Measurements from ENCODE around the gene RIMS3.
A peak's percentile ranks its signal among the peaks of the same experiment; 100 is the strongest.

RIMS3 gene

DNA sequence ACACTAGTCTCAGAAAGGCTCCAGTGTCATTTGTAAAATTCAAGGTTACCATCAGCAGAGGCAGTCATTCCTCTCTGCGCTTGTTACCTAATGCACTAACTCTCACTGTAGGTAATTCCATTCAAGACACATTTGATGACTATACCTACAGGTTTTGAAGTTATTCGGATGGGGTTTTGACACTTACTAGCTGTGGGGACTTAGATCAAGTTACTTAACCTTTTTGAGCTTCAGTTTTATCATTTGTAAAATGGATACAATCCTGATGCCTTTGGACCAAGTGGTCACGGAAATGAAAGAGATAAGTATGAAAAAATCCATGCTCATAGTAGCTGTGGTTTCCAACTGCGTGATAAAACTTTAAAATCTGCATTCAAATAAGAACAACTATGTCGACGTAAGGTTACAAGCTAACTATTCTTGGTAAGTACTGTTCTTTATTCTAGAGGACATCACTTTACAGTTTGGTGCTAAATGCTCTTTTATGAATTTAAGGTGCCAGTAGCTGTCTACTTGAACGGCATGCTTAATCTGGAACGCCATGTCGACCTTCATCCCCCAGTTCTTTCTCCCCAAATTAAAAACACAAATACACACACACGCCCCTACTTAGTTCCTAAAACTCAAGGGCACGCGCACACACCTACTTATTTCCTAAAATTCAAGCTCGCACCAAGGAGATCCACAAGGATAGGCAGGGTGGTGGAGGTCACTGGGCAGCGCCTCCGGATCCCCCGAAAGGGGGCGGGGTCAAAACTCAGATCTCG is 25.5 kb upstream of the RIMS3 start:
- DNase-seq, result no peak

DNA sequence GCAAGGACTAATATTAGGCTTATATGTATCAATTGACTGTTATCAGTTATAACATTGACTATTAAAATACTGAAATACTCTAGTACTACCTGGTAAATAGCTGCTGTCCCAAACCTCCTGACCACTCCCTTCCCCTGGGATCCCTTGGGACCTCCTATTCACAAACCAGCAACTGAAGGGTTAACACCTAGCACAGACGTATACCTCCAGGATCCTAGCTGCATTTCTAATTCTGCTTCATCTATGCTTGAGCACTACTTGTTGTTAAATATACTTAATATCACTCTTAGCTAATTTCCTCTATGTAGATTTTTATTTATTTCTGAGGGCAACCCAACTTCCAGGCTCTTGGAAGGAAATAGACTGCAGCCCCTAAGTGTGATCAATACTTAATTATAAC is 24.3 kb upstream of the RIMS3 start:
- DNase-seq, result no peak

DNA sequence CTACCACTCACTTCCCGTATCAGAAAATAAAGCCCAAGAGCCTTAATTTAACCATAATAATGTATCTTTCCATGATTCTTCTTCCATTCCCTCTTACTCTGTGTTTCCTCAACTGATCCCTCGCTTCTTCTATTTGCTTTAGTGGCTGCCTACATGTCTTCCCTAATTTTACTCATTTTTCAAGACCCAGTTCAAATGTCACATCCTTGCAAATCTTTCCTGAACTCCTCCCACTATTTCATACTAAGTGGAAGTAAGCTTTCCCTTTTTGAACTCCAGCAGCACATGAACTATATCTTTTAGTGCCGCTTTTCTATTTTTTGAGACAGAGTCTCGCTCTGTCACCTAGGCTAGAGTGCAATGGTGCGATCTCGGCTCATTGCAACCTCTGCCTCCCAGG is 22.2 kb upstream of the RIMS3 start:
- DNase-seq, result no peak

DNA sequence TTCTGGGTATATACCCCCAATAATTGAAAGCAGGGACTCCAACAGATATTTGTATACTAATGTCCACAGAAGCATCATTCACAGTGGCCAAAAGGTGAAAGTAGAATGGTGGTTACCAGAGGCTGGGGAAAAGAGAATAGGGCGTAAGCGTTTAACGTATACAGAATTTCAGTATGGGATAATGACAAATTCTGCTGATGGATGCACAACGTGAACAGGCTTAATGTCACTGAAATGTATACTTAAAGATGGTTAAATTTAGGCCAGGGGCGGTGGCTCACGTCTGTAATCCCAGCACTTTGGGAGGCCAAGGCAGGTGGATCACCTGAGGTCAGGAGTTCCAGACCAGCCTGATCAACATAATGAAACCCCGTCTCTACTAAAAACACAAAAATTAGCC is 21.6 kb upstream of the RIMS3 start:
- no peak for DNase-seq

DNA sequence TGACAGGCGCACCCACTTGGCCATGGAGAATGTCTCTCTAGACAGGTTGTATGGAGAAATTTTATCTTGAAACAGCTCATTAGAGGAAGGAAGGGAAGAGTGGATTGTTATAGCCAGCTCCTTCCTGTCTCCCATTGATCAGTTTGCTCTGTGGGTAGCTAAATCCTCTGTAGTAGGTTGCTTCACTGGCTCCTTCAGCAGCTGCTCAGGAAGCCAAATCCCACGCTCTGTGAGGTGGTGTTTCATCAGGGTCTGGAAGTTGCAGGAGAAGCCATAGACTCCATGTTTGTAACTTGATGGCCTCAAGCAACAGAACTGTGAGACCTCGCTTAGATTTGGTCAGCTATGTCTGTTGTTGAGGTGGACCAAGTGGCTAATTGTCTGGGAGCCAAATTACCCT is 19.2 kb upstream of the RIMS3 start:
- no peak for DNase-seq

DNA sequence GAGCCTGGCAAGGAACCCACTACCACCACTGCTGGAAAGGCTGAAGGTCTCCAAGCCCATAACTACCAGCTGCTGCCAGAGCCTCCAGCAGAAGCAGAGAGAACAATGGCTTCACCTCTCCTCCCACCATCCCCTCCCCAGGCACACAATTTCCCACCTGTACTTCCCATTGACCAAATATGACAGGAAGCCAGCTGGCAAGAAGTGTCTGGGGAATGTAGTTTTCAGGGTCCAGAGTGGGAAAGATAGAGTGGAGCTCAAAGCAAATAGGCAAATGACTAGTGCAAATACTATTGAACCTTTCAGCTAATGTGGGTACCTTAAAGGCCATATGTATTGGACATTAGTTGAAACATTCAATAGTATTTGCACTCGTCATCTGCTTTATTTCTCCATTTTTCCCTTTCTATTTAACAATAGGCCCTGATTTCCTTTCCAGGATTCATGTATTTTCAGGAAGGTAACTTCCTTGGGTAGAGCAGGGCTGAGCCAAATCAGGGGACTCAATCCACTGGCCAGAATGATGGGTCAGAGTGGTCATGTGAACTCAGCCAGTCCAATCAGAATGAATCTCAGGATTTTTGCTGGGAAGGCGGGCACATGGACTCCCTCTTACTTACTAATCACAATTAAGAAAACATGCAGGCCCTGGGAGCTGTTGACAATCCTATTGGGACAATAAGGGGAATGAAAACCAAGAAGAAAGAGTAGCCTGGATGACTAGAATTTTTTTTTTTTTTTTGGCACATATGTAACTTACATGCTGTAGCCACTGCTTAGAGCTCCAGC is 13.9 kb upstream of the RIMS3 start:
- DNase-seq, result no peak

DNA sequence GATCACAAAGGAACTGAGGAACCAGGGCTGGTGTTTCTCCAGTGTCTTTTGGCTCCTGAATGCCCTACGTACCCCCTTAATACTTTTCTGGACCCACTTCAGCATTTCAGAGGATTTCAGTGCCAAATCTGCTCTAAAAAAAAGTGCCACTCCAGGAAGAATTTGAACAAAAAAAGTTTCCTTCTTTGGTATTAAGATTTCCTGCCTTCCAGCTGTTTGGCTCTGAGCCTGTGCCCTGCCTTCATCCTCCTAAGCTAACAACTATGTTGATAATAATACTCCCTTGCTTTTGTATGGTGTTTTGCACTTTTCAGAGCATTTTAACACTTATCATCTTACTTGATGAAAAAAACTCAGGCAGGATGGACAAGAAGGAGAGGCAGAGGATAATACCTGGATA is 11.0 kb upstream of the RIMS3 start:
- no peak for DNase-seq

DNA sequence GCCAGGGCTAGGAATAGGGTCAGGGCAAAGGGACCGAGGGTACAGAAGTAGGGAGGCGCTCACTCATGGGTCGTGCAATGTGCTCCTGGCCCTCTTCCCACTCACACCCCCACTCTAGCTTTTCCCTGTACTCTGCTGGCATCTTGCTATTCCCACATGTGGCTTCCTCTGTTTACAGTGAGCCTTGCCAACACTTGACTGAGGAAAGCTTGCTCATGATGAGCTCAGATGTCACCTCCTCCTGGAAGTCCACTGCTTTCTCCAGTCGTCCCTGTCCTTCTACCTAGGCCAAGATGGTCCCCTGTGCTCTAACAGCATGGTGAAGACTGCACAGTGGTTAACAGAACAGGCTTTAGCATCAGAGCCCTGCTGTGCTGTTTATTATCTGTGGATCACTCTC is 8.0 kb upstream of the RIMS3 start:
- no peak for DNase-seq

DNA sequence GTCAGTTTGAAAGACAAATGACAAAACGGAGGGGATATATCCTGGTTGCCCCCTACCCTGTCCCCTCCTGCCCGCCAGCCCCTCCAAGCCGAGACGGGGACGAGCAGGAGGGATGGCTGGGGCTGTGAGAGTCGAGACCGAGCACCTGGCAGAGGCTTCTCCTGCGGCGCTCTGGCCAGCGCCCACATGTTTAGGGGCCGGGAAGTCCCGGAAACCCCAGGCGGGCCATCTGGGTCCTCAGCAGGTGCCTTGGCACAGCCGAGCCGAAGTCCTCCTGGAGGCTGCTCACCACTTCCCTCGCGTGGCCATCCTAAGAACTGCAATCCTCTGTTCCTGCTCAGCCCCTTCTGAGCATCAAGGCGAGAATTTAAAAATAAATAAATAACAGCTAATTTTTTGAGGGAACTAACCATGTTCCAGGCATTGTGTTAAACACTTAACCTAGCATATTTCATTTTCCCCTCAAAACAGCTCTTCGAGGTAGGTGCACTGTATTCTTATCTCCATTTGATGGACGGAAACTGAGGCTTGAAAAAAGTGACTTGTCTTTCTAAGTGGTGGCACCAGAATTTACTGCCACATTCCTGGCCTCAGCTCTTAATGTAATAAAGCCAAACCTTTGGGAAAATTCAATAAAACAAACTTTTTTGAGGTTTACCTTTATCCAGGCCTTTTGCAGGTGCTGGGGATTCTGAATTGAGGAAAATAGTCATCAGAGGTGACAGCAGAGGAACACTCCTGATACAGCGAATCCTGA is 3.5 kb upstream of the RIMS3 start:
- peak; percentile 88 for DNase-seq

DNA sequence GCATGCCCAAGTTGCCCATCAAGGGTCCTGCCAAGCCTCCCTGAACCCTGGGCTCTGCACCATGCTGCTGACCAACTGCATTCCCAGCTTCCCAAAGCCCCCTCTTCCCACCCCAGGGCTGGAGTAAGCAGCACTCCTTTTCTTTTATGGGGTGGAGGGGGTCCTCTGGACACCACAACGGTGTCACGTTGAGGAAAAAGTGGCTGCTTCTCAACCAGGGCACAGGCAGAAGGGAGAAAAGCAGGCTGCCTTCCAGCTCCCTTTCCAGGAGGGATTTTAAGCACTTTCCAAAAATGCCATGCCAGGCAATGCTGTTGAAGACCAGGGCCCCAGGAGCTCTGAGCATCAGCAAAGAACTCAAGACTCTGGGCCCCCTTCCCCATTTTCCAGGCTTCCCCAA is 691 bp downstream of the RIMS3 start:
- DNase-seq, result no peak

DNA sequence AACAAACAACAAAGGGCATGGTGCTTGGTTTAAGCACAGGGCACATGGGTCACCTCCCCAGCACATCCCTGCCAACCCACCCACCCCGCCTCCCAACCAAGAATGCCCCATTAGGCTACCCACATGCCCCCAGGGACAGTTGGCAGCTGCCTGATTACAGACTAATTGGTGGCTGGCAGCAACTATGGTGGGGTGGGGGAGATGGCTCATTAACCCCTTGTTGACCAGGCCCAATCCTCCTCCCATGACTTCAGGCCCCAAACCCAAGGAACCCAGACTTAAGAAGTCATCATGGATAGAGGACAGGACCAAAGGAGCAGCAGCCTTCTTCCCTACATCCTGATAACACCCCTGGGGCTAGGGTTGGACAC is 1.3 kb downstream of the RIMS3 start:
- DNase-seq, result no peak

DNA sequence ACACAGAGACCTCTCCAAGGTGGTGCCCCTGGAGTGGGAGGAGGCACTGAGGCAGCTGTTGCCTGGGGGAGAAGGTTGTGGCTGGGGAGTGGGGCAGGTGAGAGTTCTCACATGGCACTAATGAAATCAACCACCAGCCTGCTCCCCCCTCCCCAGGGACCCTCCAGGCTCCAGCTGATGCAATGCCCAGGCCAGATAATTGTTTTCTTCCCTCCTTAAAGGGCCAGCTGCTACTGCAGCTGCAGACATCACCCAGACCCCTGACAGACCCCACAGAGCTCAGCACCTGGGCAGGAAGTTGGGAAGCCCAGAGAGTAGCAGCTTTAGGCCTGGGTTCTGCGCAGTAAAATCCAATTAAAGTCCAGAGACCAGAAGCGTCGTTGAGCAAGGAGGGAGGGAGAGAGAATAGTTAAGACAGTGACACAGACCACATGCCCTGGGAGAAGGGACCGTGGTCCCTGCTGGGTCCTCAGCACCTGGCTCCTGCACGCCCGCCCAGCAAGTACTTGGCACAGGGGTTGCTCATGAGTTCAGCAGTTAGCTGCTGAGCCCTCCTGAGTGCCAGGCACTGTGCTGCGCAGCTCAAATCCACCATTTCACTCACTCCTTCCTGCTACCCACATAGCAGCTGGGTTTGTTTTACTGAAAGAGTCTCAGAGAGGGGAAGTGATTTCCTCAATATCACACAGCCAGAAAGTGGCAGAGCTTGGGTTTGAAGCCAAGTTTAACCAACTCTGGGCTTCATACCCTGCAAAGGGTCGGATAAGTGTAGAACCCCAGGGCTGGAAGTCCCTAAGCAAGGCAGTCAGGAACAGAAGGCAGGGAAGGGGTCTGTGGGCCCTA is 1.9 kb downstream of the RIMS3 start:
- no peak for DNase-seq

DNA sequence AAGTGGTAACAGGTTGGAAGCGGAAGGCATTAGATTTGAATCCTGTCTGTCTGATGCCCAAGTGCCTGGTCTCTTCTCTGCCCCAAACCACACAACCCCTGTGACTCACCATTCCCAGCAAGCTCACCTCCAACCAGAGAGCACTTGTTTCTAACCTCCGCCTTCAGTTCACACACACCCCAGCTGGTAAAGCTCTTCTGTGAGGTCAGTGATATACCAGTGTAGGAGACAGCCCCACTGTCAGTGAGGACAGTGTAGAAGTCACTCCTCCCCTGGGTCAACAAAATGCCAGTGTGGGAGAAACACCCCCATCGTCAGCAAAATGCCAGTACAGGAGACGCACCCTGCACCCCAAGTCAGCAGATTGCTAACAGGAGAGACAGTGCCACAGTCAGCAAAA is 2.6 kb downstream of the RIMS3 start:
- DNase-seq, result peak; percentile 26

DNA sequence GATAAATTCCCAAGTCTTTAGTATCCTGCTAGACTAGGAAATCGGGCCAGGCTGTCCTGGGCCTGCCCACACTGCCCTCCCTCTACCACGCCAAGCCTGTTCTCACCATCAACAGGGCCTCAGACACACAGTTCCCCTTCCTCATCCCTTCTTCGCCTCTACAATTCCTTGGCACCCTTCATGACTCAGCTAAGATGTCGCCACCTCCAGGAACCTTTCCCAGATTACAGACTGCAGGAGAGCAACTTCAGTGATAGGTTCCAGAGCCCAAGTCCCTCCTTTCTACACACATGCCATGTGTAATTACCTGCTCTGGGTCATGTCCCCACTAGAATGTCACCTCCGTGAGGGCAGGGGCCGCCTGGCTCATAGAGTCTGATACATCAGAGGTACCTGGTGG is 3.3 kb downstream of the RIMS3 start:
- no peak for DNase-seq

DNA sequence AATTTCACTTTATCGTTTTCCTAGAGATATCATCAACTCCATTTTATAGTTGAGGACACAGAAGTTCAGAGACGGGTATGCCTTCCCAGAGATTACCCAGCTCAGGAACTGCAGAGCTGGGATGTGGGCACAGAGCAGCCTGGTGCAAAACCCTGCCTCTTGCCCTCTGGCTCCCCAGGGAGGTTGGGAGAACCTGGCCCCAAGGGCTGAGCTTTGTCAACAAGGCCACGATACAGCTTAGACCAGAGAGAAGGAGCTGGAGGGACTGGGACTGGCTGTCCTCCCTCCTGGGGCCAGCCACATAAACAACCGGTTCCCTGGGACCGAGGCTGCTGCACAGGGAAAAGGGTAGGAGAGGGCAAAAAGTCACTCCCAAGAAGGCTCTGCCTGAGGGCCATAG is 3.8 kb downstream of the RIMS3 start:
- DNase-seq, result no peak

DNA sequence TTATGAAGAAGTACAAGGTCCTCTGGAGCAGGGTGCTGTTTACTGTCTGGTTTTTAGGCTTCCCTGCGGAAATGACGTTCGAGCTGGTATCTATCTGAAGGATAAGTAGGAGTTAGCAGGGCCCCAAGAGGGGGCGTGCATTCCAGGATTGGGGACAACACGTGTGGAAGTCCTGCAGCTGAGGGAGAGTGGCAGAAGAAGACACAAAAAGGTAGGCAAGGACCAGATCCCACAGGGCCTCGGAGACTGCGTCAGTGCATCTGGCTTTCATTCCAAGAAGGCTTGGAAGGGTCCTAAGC is 5.9 kb downstream of the RIMS3 start:
- no peak for DNase-seq

DNA sequence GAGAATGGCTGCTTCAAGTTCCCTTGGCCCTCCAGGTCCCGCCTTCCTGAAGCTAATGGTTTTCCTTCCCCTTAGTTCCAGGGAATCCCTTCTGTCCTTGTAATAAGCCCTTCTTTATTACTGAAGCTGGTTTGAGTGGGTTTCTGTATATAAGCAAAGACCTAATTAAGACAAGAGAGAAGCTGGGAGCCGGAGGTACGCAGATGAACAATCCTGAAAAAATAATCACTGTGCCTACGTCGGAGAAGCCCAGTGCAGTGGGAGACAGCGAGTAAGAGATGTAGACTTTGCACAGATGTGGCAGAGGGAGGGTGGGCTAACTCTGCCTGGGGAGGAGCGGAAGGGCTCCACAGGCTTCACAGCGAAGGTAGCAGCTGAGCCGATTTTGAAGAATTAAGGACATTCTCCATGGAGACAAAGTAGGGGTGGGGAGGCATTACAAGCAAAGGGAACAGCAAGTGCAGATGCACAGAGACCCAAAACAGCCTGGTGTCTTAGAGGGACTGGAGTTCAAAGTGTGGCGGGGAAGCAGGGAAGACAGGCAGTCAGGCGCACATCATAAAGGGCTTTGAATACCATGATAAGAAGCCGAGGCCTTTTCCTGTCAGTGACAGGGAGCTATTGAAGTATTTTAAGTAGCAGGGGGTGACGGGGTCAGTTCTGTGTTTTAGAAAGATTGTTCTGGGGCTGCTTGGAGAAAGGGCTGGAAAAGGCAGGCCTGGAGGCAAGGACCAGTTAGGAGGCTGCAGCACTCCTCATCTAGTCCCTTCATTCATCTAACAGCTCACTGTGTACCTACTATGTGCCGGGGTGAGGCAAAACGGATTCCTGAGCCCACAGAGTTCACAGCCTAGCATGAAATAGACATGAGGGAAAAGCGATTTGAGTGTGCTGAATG is 6.5 kb downstream of the RIMS3 start:
- no peak for DNase-seq

DNA sequence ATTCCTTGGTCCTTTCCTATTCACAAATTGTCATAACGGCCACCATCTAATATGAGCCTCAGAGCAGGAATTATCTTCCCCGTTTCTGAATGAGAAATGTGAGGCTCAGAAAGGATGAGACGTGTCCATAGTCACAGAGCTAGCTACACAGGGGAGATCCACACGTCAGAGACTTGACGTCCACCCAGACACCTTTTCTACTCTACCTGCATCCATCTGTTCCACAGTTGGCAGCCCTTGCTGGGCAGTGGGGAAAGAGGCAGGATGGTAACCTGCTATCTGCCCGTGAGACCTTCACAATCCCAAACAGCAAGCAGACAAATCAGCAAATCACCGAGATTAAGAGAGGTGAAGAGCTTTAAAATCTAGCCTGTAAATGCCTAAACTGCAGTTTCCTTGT is 8.4 kb downstream of the RIMS3 start:
- DNase-seq, result no peak

DNA sequence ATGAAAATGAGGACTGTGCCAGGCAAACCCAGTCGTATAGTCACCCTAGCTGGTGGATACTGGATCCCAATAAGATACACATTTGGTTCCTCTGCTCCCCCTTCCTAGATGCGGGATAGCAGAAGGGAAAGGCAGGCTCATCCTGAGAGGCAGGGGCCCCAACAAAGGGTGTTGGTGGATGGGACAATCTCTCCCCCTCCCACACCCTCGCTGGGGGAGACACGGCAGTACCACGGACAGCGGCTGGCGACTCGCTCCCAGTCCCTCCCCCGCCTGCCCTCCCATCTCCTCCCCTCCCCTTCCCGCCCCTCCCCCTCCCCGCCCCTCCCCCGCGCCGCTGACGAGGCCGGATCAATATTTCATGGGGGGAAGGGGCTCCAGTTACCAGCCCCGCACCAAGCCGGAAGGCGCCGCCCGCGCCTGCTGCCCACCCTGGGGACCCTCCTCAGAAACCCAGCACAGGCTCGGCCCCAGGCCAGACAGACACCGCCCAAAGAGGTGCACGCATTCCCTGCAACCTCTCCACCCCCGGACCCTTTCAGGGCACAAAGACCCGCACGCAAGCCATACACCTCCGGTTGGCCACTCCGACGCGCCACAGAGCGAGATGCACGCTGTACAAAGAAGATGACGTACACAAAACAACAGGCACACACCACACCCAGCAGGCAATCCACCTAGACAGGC is 11.5 kb downstream of the RIMS3 start:
- DNase-seq, result no peak

DNA sequence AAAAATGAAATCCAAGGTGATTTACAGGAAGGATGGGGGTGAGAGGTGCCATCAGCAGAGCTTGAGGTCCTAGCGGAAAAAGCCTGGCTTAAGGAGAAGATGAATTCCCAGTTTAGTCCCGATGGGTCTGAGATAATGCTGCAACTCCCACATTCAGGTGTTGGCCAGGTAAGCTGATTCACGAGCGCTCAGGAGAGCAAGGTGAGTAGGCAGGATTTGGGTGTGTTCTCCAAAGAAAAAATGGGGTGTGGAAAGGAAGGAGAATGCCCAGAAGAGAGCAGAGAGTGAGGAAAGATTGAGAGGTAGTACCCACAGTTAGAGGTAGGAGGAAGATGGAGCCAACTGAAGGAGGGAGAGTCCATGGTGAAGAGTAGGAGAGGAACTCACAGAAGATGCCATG is 12.5 kb downstream of the RIMS3 start:
- DNase-seq, result no peak

DNA sequence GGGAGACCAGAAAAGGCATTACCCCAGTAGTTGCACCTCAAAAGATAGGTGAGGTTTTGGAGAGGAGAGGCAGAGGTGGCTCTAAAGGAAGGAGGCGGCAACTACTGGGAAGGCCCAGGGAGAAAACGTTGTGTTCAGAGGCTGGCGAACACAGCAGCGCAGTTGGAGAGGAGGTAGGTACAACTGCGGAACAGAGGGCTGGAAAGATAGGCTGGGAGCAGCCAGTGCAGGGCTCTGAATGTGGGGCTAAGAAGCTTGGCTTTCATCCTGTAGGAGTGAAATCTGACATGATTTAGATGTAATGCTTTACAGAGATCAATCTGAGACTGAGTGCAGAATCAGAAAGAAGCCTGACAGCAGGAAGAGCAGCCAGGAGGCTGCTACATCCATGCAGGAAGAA is 13.0 kb downstream of the RIMS3 start:
- DNase-seq, result no peak
